Thymus (tissue), 11 donors: ENCODE data around the gene NKX6-2. TPM values are rescaled to one million over a fixed set of nuclear protein-coding genes. Genes with fewer than 3 reads are reported as not detected.

Experiments
- DNase-seq, 9 donors: peaks; one replicate each; pipeline ENCODE4 v3.0.0-alpha.2; 2013; ENCODE audit warnings: low spot score in 9 of 9, low read depth in 6 of 9, missing footprints in 1 of 9
- H3K27ac ChIP-seq, 2 donors: one replicate each; pipeline ENCODE4 v1.5.1; 2013; ENCODE audit warnings: control low read depth in 1 of 2, low read depth in 1 of 2, low read length in 1 of 2, mild to moderate bottlenecking in 1 of 2, moderate library complexity in 1 of 2
- H3K27me3 ChIP-seq, 2 donors: one replicate each; pipeline ENCODE4 v1.5.1; 2013; ENCODE audit warnings: low read length in 1 of 2; ENCODE audit not compliant: control insufficient read depth in 2 of 2, insufficient read depth in 1 of 2
- H3K36me3 ChIP-seq, 2 donors: one replicate each; pipeline ENCODE4 v1.5.1; 2013; ENCODE audit warnings: low read length in 1 of 2, mild to moderate bottlenecking in 1 of 2, moderate library complexity in 1 of 2; ENCODE audit not compliant: control insufficient read depth in 2 of 2, insufficient read depth in 2 of 2
- H3K4me1 ChIP-seq, 2 donors: one replicate each; pipeline ENCODE4 v1.5.1; 2013; ENCODE audit warnings: low read length in 2 of 2; ENCODE audit not compliant: control insufficient read depth in 2 of 2, insufficient read depth in 2 of 2
- H3K4me3 ChIP-seq, 2 donors: one replicate each; pipeline ENCODE4 v1.5.1; 2013; ENCODE audit warnings: low read length in 2 of 2, control low read depth in 1 of 2, mild to moderate bottlenecking in 1 of 2
- H3K9me3 ChIP-seq, 2 donors: one replicate each; pipeline ENCODE4 v1.5.1; 2013; ENCODE audit warnings: low read length in 1 of 2, mild to moderate bottlenecking in 1 of 2; ENCODE audit not compliant: control insufficient read depth in 2 of 2, insufficient read depth in 1 of 2
- WGBS: extraction: QIAGEN DNeasy Blood & Tissue Kit; methylation state at CpG from one replicate; pipeline ENCODE4 v1.1.7; 2013; 5-methylcytosine and 5-hydroxymethylcytosine counted together
- polyA plus RNA-seq: library from polyadenylated mRNA; stranded (reverse); fragments of 200-250 nt; gene quantifications from one replicate; pipeline ENCODE4 v1.2.3, GENCODE V29; 2013
- total RNA-seq: library from RNA; stranded (reverse); fragments of 120-200 nt; gene quantifications from one replicate; pipeline ENCODE4 v1.2.4, GENCODE V29; 2013
- donor health status: healthy.

Gene NKX6-2
- total and polyA plus RNA-seq, 2 donors, result 0.09 to 0.16 TPM

GRCh38 chr10:132768346-132769248 lies 17.4 kb downstream of the NKX6-2 start:
- no peaks in the 10 kb centered on the region for H3K4me1 ChIP-seq
- no peak for DNase-seq
- H3K9me3 ChIP-seq, result peaks cover 2 to 31% of the 10 kb centered on the region in 2 donors
- no peak overlapping the region for H3K4me3 ChIP-seq
- H3K27ac ChIP-seq, result no peak overlapping the region
- H3K36me3 ChIP-seq, result peaks cover 2 to 24% of the 10 kb centered on the region in 2 donors
- no peaks in the 10 kb centered on the region for H3K27me3 ChIP-seq
- WGBS, result 97% methylated on average over 41 of the region's 41 CpGs

- DNase-seq, result no peak
- WGBS, result 98% methylated on average over 13 of the region's 13 CpGs
These were observed 19.7 kb downstream of the NKX6-2 start for GRCh38 chr10:132766291-132766690.

GRCh38 chr10:132765435-132765834 lies 20.5 kb downstream of the NKX6-2 start:
- Histone ChIP-seq H3K36me3 (peaks cover 2 to 18% of the 10 kb centered on the region in 2 donors), H3K27ac (no peak overlapping the region), H3K9me3 (peaks cover 1 to 20% of the 10 kb centered on the region in 2 donors), H3K27me3 (no peaks in the 10 kb centered on the region), H3K4me1 (no peaks in the 10 kb centered on the region), H3K4me3 (no peak overlapping the region)
- 93% methylated on average over 11 of the region's 11 CpGs for WGBS
- no peak for DNase-seq

More at GRCh38 chr10:132766291-132766690, 19.7 kb downstream of the NKX6-2 start:
- H3K27me3 ChIP-seq, result no peaks in the 10 kb centered on the region
- peaks cover 2 to 23% of the 10 kb centered on the region in 2 donors for H3K36me3 ChIP-seq
- no peaks in the 10 kb centered on the region for H3K4me1 ChIP-seq
- H3K4me3 ChIP-seq, result no peak overlapping the region
- no peak overlapping the region for H3K27ac ChIP-seq
- peaks cover 2 to 29% of the 10 kb centered on the region in 2 donors for H3K9me3 ChIP-seq

GRCh38 chr10:132764108-132764507 lies 21.8 kb downstream of the NKX6-2 start:
- H3K36me3 ChIP-seq, result peaks cover 0 to 16% of the 10 kb centered on the region in 2 donors
- H3K27ac ChIP-seq, result no peak overlapping the region
- 96% methylated on average over 11 of the region's 11 CpGs for WGBS

GRCh38 chr10:132763545-132763944 lies 22.4 kb downstream of the NKX6-2 start:
- Histone ChIP-seq H3K4me3 (no peak overlapping the region), H3K27me3 (no peaks in the 10 kb centered on the region), H3K9me3 (peaks cover 0 to 12% of the 10 kb centered on the region in 2 donors), H3K4me1 (no peaks in the 10 kb centered on the region), H3K36me3 (peaks cover 0 to 12% of the 10 kb centered on the region in 2 donors), H3K27ac (no peak overlapping the region)
- WGBS, result 98% methylated on average over 5 of the region's 5 CpGs
- DNase-seq, result no peak

More at GRCh38 chr10:132764108-132764507, 21.8 kb downstream of the NKX6-2 start:
- no peak overlapping the region for H3K4me3 ChIP-seq
- no peak for DNase-seq
- H3K27me3 ChIP-seq, result no peaks in the 10 kb centered on the region
- peaks cover 0 to 17% of the 10 kb centered on the region in 2 donors for H3K9me3 ChIP-seq
- no peaks in the 10 kb centered on the region for H3K4me1 ChIP-seq

GRCh38 chr10:132762267-132762666 lies 23.7 kb downstream of the NKX6-2 start:
- H3K36me3 ChIP-seq, result no peaks in the 10 kb centered on the region
- WGBS, result 92% methylated on average over 6 of the region's 6 CpGs

GRCh38 chr10:132761395-132762060 lies 24.4 kb downstream of the NKX6-2 start:
- H3K4me3 ChIP-seq, result no peak overlapping the region
- peaks cover 0 to 2% of the 10 kb centered on the region in 2 donors for H3K36me3 ChIP-seq
- no peak overlapping the region for H3K27ac ChIP-seq
- H3K9me3 ChIP-seq, result no peaks in the 10 kb centered on the region
- no peaks in the 10 kb centered on the region for H3K4me1 ChIP-seq
- H3K27me3 ChIP-seq, result no peaks in the 10 kb centered on the region
- no peak for DNase-seq
- 98% methylated on average over 11 of the region's 11 CpGs for WGBS

More at GRCh38 chr10:132762267-132762666, 23.7 kb downstream of the NKX6-2 start:
- H3K27ac ChIP-seq, result no peak overlapping the region
- no peaks in the 10 kb centered on the region for H3K4me1 ChIP-seq
- no peaks in the 10 kb centered on the region for H3K27me3 ChIP-seq
- DNase-seq, result no peak
- peaks cover 0 to under 1% of the 10 kb centered on the region in 2 donors for H3K9me3 ChIP-seq
- no peak overlapping the region for H3K4me3 ChIP-seq

- Histone ChIP-seq H3K4me1 (no peaks in the 10 kb centered on the region), H3K27ac (no peak overlapping the region), H3K27me3 (no peaks in the 10 kb centered on the region), H3K9me3 (no peaks in the 10 kb centered on the region), H3K36me3 (peaks cover 4 to 9% of the 10 kb centered on the region in 2 donors), H3K4me3 (no peak overlapping the region)
- no peak for DNase-seq
- WGBS, result 97% methylated on average over 14 of the region's 14 CpGs
These were observed 27.1 kb downstream of the NKX6-2 start for GRCh38 chr10:132758865-132759264.

- over 99% methylated on average over 27 of the region's 27 CpGs for WGBS
- H3K36me3 ChIP-seq, result peaks cover 4 to 15% of the 10 kb centered on the region in 2 donors
These were observed 28.8 kb downstream of the NKX6-2 start for GRCh38 chr10:132757171-132757570.

More at GRCh38 chr10:132757171-132757570, 28.8 kb downstream of the NKX6-2 start:
- Histone ChIP-seq H3K4me1 (no peaks in the 10 kb centered on the region), H3K9me3 (no peaks in the 10 kb centered on the region), H3K4me3 (no peak overlapping the region), H3K27ac (no peak overlapping the region), H3K27me3 (no peaks in the 10 kb centered on the region)
- DNase-seq, result no peak
